Gastrocnemius medialis (tissue), 4 donors: ENCODE results near the gene COL23A1.

Experiments used
- CTCF ChIP-seq, 5 experiments: fragments of 450-650 bp in 3 of 5; fragments of 200-600 bp in 2 of 5; sonication (generic) in 2 of 5; IDR thresholded peaks in 4 of 5; conservative IDR thresholded peaks in 1 of 5; 1 replicate in 4 of 5; 2 replicates in 1 of 5; pipeline ENCODE4 v1.5.1; 2016 to 2019; ENCODE audit warnings: antibody characterized with exemption in 5 of 5, mild to moderate bottlenecking in 3 of 5, moderate library complexity in 3 of 5
- POLR2A ChIP-seq, 2 donors: fragments of 450-650 bp; IDR thresholded peaks; one replicate each; pipeline ENCODE4 v1.6.1; 2017; ENCODE audit warnings: antibody characterized with exemption in 2 of 2, mild to moderate bottlenecking in 2 of 2, moderate library complexity in 2 of 2

DNA sequence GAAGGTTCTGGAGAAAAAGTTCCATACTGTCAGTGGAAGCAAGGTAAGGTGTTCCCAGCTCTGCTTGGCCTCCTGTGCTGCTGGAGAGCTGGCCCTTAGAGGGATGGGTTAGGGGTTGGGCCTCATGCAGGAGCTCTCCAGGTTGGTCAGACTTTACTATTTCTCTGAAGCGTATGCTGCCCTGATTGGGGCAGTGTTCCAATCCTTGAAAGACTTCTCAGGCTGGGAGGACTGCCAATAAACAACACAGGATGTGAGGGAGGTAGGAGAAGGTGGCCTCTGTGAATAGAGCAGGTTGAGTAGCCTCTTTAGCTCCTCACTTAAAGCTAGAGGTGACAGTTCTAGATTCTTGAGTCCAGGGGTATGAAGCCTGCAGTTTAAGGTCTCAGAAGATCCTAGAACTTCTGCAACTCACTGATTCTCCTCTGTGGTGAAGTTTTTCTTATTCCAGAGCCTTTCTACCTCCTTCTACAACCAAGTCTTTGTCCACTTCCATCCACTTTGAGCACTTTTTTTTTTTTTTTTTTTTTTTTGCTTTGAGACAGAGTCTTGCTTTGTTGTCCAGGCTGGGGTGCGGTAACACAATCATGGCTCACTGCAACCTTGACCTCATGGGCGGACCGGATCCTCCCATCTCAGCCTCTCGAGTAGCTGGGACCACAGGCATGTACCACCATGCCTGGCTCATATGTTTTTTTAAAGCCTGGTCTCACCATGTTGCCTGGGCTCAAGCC is 382.8 kb downstream of the COL23A1 start:
- TF ChIP-seq CTCF (IDR thresholded peaks at IDR 0.05 in 4 of 5, conservative IDR thresholded peaks at IDR 0.05 in 1 of 5) (no peak), POLR2A (IDR thresholded peaks at IDR 0.05) (no peak)
